ENCODE measurements around the gene NUP210L. TPM values are rescaled to one million over a fixed set of nuclear protein-coding genes. Genes with fewer than 3 reads are reported as not detected.
"Not testable (repeated sequence)": the region's sequence is repeated elsewhere in the genome, so short reads cannot be mapped to it uniquely, and the experiment has no call there.

NUP210L gene
- total RNA-seq, 4 donors from 2014 or later = not detected

- in situ Hi-C loops (cut with MboI; ENCODE audit: low pct_ligation_motif_present in 1 of 4, low pct_unique_long_range_greater_than_20kb in 1 of 4, low sequenced_read_pairs in 3 of 4) = no loop called here
- intact Hi-C loops (cut with DNase I; ENCODE audit: low total_unique reads) = no loop called here
- no peaks in the 10 kb centered on the region for H3K27me3 ChIP-seq
Observed at GRCh38 chr1:154093699-154094098, 61.2 kb downstream of the NUP210L start.

GRCh38 chr1:154091706-154092105 is 63.2 kb downstream of the NUP210L start:
- no peak for TF ChIP-seq CTCF (IDR thresholded peaks at IDR 0.05)
- no peak for TF ChIP-seq EP300 (IDR thresholded peaks at IDR 0.05; ENCODE audit: low read depth)
- TF ChIP-seq POLR2AphosphoS5 (IDR thresholded peaks at IDR 0.05) = no peak
- no peak for TF ChIP-seq POLR2A (IDR thresholded peaks at IDR 0.05)
- WGBS, 2 donors (ENCODE audit: low coverage in 1 of 2) = 88 to 90% methylated on average over 7 of the region's 7 CpGs
- in situ Hi-C loops (cut with MboI; ENCODE audit: low pct_ligation_motif_present in 1 of 4, low pct_unique_long_range_greater_than_20kb in 1 of 4, low sequenced_read_pairs in 3 of 4) (no loop called here), intact Hi-C loops (cut with DNase I; ENCODE audit: low total_unique reads) (no loop called here)
- H3K27me3 ChIP-seq = no peaks in the 10 kb centered on the region
- no peaks in the 10 kb centered on the region for H3K9me3 ChIP-seq
- H3K27ac ChIP-seq = no peak overlapping the region
- no peak overlapping the region for H3K4me3 ChIP-seq
- no peaks in the 10 kb centered on the region for H3K36me3 ChIP-seq
- DNase-seq = no peak
- no peaks in the 10 kb centered on the region for H3K4me1 ChIP-seq

More at GRCh38 chr1:154093699-154094098, 61.2 kb downstream of the NUP210L start:
- TF ChIP-seq POLR2A (IDR thresholded peaks at IDR 0.05) (no peak), CTCF (IDR thresholded peaks at IDR 0.05) (no peak), EP300 (IDR thresholded peaks at IDR 0.05; ENCODE audit: low read depth) (no peak), POLR2AphosphoS5 (IDR thresholded peaks at IDR 0.05) (no peak)
- Histone ChIP-seq H3K4me3 (no peak overlapping the region), H3K36me3 (no peaks in the 10 kb centered on the region), H3K4me1 (no peaks in the 10 kb centered on the region), H3K27ac (no peak overlapping the region), H3K9me3 (no peaks in the 10 kb centered on the region)
- no peak for DNase-seq
- WGBS, 2 donors (ENCODE audit: low coverage in 1 of 2) = 71 to 74% methylated on average over 1 to 3 of the region's 3 CpGs

GRCh38 chr1:154087574-154087973 is 67.3 kb downstream of the NUP210L start:
- TF ChIP-seq EP300 (IDR thresholded peaks at IDR 0.05; ENCODE audit: low read depth) = no peak
- no peak for TF ChIP-seq CTCF (IDR thresholded peaks at IDR 0.05)
- no peak for TF ChIP-seq POLR2AphosphoS5 (IDR thresholded peaks at IDR 0.05)
- no peak for TF ChIP-seq POLR2A (IDR thresholded peaks at IDR 0.05)
- no peaks in the 10 kb centered on the region for H3K36me3 ChIP-seq

GRCh38 chr1:154083057-154083456 is 71.8 kb downstream of the NUP210L start:
- H3K27ac ChIP-seq; H3K36me3 ChIP-seq; DNase-seq; H3K9me3 ChIP-seq; intact Hi-C loops (cut with DNase I; ENCODE audit: low total_unique reads); in situ Hi-C loops (cut with MboI; ENCODE audit: low pct_ligation_motif_present in 1 of 4, low pct_unique_long_range_greater_than_20kb in 1 of 4, low sequenced_read_pairs in 3 of 4); H3K4me1 ChIP-seq; H3K4me3 ChIP-seq; H3K27me3 ChIP-seq: not testable (repeated sequence)
- 42 to 82% methylated on average over 3 to 6 of the region's 6 CpGs for WGBS, 2 donors (ENCODE audit: low coverage in 1 of 2)

More at GRCh38 chr1:154087574-154087973, 67.3 kb downstream of the NUP210L start:
- Histone ChIP-seq H3K9me3 (no peaks in the 10 kb centered on the region), H3K27ac (no peak overlapping the region), H3K4me3 (no peak overlapping the region), H3K4me1 (no peaks in the 10 kb centered on the region), H3K27me3 (no peaks in the 10 kb centered on the region)
- intact Hi-C loops (cut with DNase I; ENCODE audit: low total_unique reads) (no loop called here), in situ Hi-C loops (cut with MboI; ENCODE audit: low pct_ligation_motif_present in 1 of 4, low pct_unique_long_range_greater_than_20kb in 1 of 4, low sequenced_read_pairs in 3 of 4) (no loop called here)
- whole genome bisulfite sequencing, 2 donors (ENCODE audit: low coverage in 1 of 2) = 74 to 85% methylated on average over 2 of the region's 2 CpGs
- DNase-seq = no peak

GRCh38 chr1:154081386-154082126 is 73.3 kb downstream of the NUP210L start:
- Histone ChIP-seq H3K27me3 (no peaks in the 10 kb centered on the region), H3K9me3 (no peaks in the 10 kb centered on the region), H3K4me3 (no peak overlapping the region), H3K4me1 (no peaks in the 10 kb centered on the region), H3K27ac (no peak overlapping the region), H3K36me3 (no peaks in the 10 kb centered on the region)
- in situ Hi-C loops (cut with MboI; ENCODE audit: low pct_ligation_motif_present in 1 of 4, low pct_unique_long_range_greater_than_20kb in 1 of 4, low sequenced_read_pairs in 3 of 4) = no loop called here
- intact Hi-C loops (cut with DNase I; ENCODE audit: low total_unique reads) = no loop called here
- WGBS, 2 donors (ENCODE audit: low coverage in 1 of 2) = 70 to 90% methylated on average over 3 to 6 of the region's 6 CpGs
- TF ChIP-seq CTCF (IDR thresholded peaks at IDR 0.05) (no peak), POLR2AphosphoS5 (IDR thresholded peaks at IDR 0.05) (no peak), EP300 (IDR thresholded peaks at IDR 0.05; ENCODE audit: low read depth) (no peak), POLR2A (IDR thresholded peaks at IDR 0.05) (no peak)
- no peak for DNase-seq
